K562 (cell line): ENCODE measurements around the gene GAMT. TPM values are rescaled to one million over a fixed set of nuclear protein-coding genes. Genes with fewer than 3 reads are reported as not detected.

Experiments
- ATF1 ChIP-seq, 2 experiments: fragments of 450-650 bp in 1 of 2; IDR thresholded peaks; 2 replicates each; pipeline ENCODE4 v1.6.1; 2016; ENCODE audit warnings: missing compliant biosample characterization in 1 of 2, missing genetic modification characterization in 1 of 2
- BCOR ChIP-seq: fragments of 450-650 bp; IDR thresholded peaks from 2 replicates; pipeline ENCODE4 v1.6.1; 2016
- CBFB ChIP-seq: sonication (generic); formaldehyde crosslinking; IDR thresholded peaks from 2 replicates; pipeline ENCODE4 v1.4.0; 2020; ENCODE audit warnings: mild to moderate bottlenecking, missing genetic modification reagents
- ETV5 ChIP-seq: sonication (generic); formaldehyde crosslinking; IDR thresholded peaks from 2 replicates; pipeline ENCODE4 v1.4.0; 2020; ENCODE audit warnings: low read depth, mild to moderate bottlenecking, missing genetic modification reagents
- JUN ChIP-seq, 2 experiments: sonication (generic) in 1 of 2; formaldehyde crosslinking in 1 of 2; IDR thresholded peaks; 2 replicates each; pipeline versions ENCODE4 v1.6.1 to v1.8.0; 2012 to 2022; ENCODE audit warnings: borderline replicate concordance in 2 of 2, mild to moderate bottlenecking in 2 of 2, improper control_type of control experiment in 1 of 2, low read depth in 1 of 2, low read length in 1 of 2, missing genetic modification reagents in 1 of 2
- RBM34 ChIP-seq: fragments of 200-400 bp; formaldehyde crosslinking; IDR thresholded peaks from 2 replicates; pipeline ENCODE4 v1.6.1; 2018; ENCODE audit warnings: low read length, borderline replicate concordance; ENCODE audit not compliant: insufficient read depth
- REST ChIP-seq, 2 experiments: fragments of 450-650 bp; formaldehyde crosslinking in 1 of 2; IDR thresholded peaks; 2 replicates each; pipeline versions ENCODE4 v1.4.0 to v1.6.1; 2014 to 2020; ENCODE audit warnings: mild to moderate bottlenecking in 2 of 2, borderline replicate concordance in 1 of 2, low read depth in 1 of 2
- ZBTB33 ChIP-seq: sonication (generic); formaldehyde crosslinking; IDR thresholded peaks from 2 replicates; pipeline ENCODE4 v1.8.1; 2023; ENCODE audit warnings: mild to moderate bottlenecking, missing genetic modification reagents
- ZNF518B ChIP-seq: fragments of 250-450 bp; sonication (Bioruptor Pico); IDR thresholded peaks from 2 replicates; pipeline ENCODE4 v1.5.0; 2021; ENCODE audit warnings: mild to moderate bottlenecking, moderate library complexity
- polyA plus RNA-seq, 8 experiments: library from polyadenylated mRNA; depleted of rRNA in 4 of 8; stranded (reverse) in 5 of 8; unstranded in 3 of 8; fragments of >200 nt; fragmentation: Nextera tagmentation in 2 of 8; fragmentation: Illumina TruSeq in 1 of 8; extraction: Ambion mirVana in 2 of 8; extraction: Trizol in 1 of 8; gene quantifications; 2 replicates each; pipeline versions ENCODE4 v1.2.1 to v1.2.3, GENCODE V29; 2011 to 2014; ENCODE audit warnings: inconsistent platforms in 1 of 8, missing spikeins in 1 of 8
- total RNA-seq, 7 experiments: library from RNA; depleted of rRNA in 6 of 7; stranded (reverse); fragments of >200 nt in 6 of 7; fragmentation: Illumina TruSeq in 2 of 7; extraction: Trizol in 2 of 7; gene quantifications; 2 replicates each; pipeline versions ENCODE4 v1.2.1 to v1.2.3, GENCODE V29; 2011 to 2021; ENCODE audit warnings: low replicate concordance in 1 of 7

Gene GAMT
- total and polyA plus RNA-seq, 9 of the 15 experiments (the other 6 are each of a cell fraction or from before 2014, with no cell fraction given), result 1.3 to 35.3 (median 27.2) TPM

- peak; percentile 99 for TF ChIP-seq REST (IDR thresholded peaks at IDR 0.05; ENCODE audit: borderline replicate concordance)
- peak; percentile 98 for TF ChIP-seq REST (CRISPR knock-in tag; IDR thresholded peaks at IDR 0.05; ENCODE audit: low read depth)
- no peak for TF ChIP-seq ETV5 (CRISPR knock-in tag)
- TF ChIP-seq ZBTB33 (CRISPR knock-in tag), result peak; percentile 31; the same call in 1 of the 2 replicates
- no peak for TF ChIP-seq JUN (IDR thresholded peaks at IDR 0.05; ENCODE audit: borderline replicate concordance, low read depth, low read length)
- TF ChIP-seq JUN (CRISPR knock-in tag; IDR thresholded peaks at IDR 0.05; ENCODE audit: borderline replicate concordance), result no peak
- no peak for TF ChIP-seq ZNF518B
- no peak for TF ChIP-seq ATF1 (CRISPR knock-in tag; IDR thresholded peaks at IDR 0.05)
- no peak; the same call in 1 of the 2 replicates for TF ChIP-seq ATF1 (tag; IDR thresholded peaks at IDR 0.05)
- no peak for TF ChIP-seq RBM34
- peak; percentile 92 for TF ChIP-seq BCOR
- TF ChIP-seq CBFB (CRISPR knock-in tag), result 0 out of 2 replicates have a peak, but pooled peaks have one; percentile 21
These were observed 45.6 kb upstream of the GAMT start (continued) for GRCh38 chr19:1446713-1447481.
